Hepatocyte (in vitro differentiated cells): Measurements from ENCODE around the gene NAA11. TPM values are rescaled to one million over a fixed set of nuclear protein-coding genes. Genes with fewer than 3 reads are reported as not detected.

Experiments
- DNase-seq: peaks from one replicate; pipeline ENCODE4 v3.0.0-alpha.2; 2016; ENCODE audit warnings: low spot score
- H2AFZ ChIP-seq: fragments of 200-600 bp; sonication (generic); 2 replicates; pipeline ENCODE4 v1.6.0; 2016; ENCODE audit warnings: antibody characterized with exemption, mild to moderate bottlenecking
- H3K27ac ChIP-seq: fragments of 200-600 bp; sonication (generic); 2 replicates; pipeline ENCODE4 v1.5.1; 2016; ENCODE audit warnings: mild to moderate bottlenecking
- H3K27me3 ChIP-seq: fragments of 200-600 bp; sonication (generic); 2 replicates; pipeline ENCODE4 v1.6.1; 2016
- H3K36me3 ChIP-seq: fragments of 200-600 bp; sonication (generic); replicated peaks from 2 replicates; pipeline ENCODE4 v1.5.1; 2016; ENCODE audit warnings: low read depth; ENCODE audit not compliant: insufficient read depth
- H3K4me1 ChIP-seq: fragments of 200-600 bp; sonication (generic); 2 replicates; pipeline ENCODE4 v1.5.1; 2016; ENCODE audit warnings: mild to moderate bottlenecking, moderate library complexity; ENCODE audit not compliant: insufficient read depth
- H3K4me2 ChIP-seq: fragments of 200-600 bp; sonication (generic); 2 replicates; pipeline ENCODE4 v1.6.0; 2016
- H3K4me3 ChIP-seq: fragments of 200-600 bp; sonication (generic); 2 replicates; pipeline ENCODE4 v1.5.1; 2016; ENCODE audit warnings: mild to moderate bottlenecking
- H3K79me2 ChIP-seq: fragments of 200-600 bp; sonication (generic); 2 replicates; pipeline ENCODE4 v1.6.0; 2017; ENCODE audit warnings: mild to moderate bottlenecking
- H3K9me2 ChIP-seq: fragments of 200-600 bp; sonication (generic); replicated peaks from 2 replicates; pipeline ENCODE4 v1.6.0; 2017; ENCODE audit warnings: mild to moderate bottlenecking; ENCODE audit not compliant: insufficient read depth
- H3K9me3 ChIP-seq: fragments of 200-600 bp; sonication (generic); 2 replicates; pipeline ENCODE4 v1.5.1; 2016; ENCODE audit warnings: low read depth, mild to moderate bottlenecking
- H4K20me1 ChIP-seq: fragments of 200-600 bp; sonication (generic); 2 replicates; pipeline ENCODE4 v1.6.0; 2016; ENCODE audit warnings: mild to moderate bottlenecking; ENCODE audit not compliant: insufficient read depth, poor library complexity, severe bottlenecking
- CTCF ChIP-seq: fragments of 200-600 bp; sonication (generic); IDR thresholded peaks from 2 replicates; pipeline ENCODE4 v1.5.1; 2016; ENCODE audit warnings: antibody characterized with exemption, mild to moderate bottlenecking; ENCODE audit not compliant: poor library complexity
- EZH2 ChIP-seq: fragments of 200-600 bp; sonication (generic); IDR thresholded peaks from 2 replicates; pipeline ENCODE4 v1.6.1; 2016; ENCODE audit warnings: antibody characterized with exemption, mild to moderate bottlenecking, borderline replicate concordance
- EZH2phosphoT487 ChIP-seq: fragments of 200-600 bp; sonication (generic); IDR thresholded peaks from one replicate; pipeline ENCODE4 v1.6.1; 2018; ENCODE audit warnings: antibody characterized with exemption, mild to moderate bottlenecking, low read depth, moderate library complexity; ENCODE audit not compliant: unreplicated experiment, severe bottlenecking
- WGBS: methylation state at CpG from one replicate; pipeline ENCODE4 v1.1.6; 2016; ENCODE audit warnings: low lambda C conversion rate; ENCODE audit errors: missing lambda C conversion rate; 5-methylcytosine and 5-hydroxymethylcytosine counted together
- polyA plus RNA-seq: library from polyadenylated mRNA; unstranded; fragments of >200 nt; fragmentation: Nextera tagmentation; extraction: Ambion mirVana; gene quantifications from 2 replicates; pipeline ENCODE4 v1.2.1, GENCODE V29; 2016
- total RNA-seq: library from RNA; depleted of rRNA; stranded (reverse); fragments of >200 nt; gene quantifications from 2 replicates; pipeline ENCODE4 v1.2.3, GENCODE V29; 2014

Gene NAA11
- total and polyA plus RNA-seq, 2 experiments from 2014 or later, result not detected

DNA sequence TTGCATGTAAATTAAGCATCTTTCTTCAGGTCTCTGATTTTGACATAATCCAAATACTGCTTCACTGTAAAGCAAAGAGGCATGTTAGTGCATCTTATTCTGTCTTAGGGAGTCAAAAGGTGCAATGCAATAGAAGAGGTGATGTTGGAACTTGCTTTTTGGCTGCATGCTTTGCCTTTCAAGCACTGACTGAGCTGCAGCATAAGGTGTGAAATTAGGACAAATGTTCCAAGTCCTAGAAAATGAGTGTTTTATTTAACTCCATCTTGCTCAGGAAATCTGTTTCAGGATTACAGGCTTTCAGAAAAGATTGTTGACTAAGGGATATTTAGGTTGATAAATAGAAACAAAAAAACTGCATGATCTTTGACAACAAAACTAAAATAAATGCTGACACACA, 30.8 kb downstream of the NAA11 start:
- H3K27me3 ChIP-seq, result no peaks in the 10 kb centered on the region
- no peak overlapping the region for H3K4me3 ChIP-seq
- no peaks in the 10 kb centered on the region for H3K9me3 ChIP-seq
- no peak overlapping the region for H3K27ac ChIP-seq
- no peaks in the 10 kb centered on the region for H3K4me1 ChIP-seq
- no peak overlapping the region for H2AFZ ChIP-seq
- DNase-seq, result no peak
- TF ChIP-seq EZH2 (no peak), CTCF (no peak), EZH2phosphoT487 (no peak)
- H3K79me2 ChIP-seq, result no peaks in the 10 kb centered on the region
- H4K20me1 ChIP-seq, result no peaks in the 10 kb centered on the region
- H3K4me2 ChIP-seq, result no peak overlapping the region
- no peaks in the 10 kb centered on the region for H3K36me3 ChIP-seq
- no peaks in the 10 kb centered on the region for H3K9me2 ChIP-seq

- Histone ChIP-seq H2AFZ (no peak overlapping the region), H3K27me3 (no peaks in the 10 kb centered on the region), H3K9me3 (no peaks in the 10 kb centered on the region), H3K4me1 (no peaks in the 10 kb centered on the region), H3K4me2 (no peak overlapping the region), H3K9me2 (no peaks in the 10 kb centered on the region), H4K20me1 (no peaks in the 10 kb centered on the region), H3K4me3 (no peak overlapping the region), H3K79me2 (no peaks in the 10 kb centered on the region), H3K36me3 (no peaks in the 10 kb centered on the region), H3K27ac (no peak overlapping the region)
- no peak for DNase-seq
- no peak for TF ChIP-seq CTCF
- TF ChIP-seq EZH2, result no peak
- no peak for TF ChIP-seq EZH2phosphoT487
- WGBS, result 58% methylated on average over 2 of the region's 2 CpGs
These were observed 31.8 kb downstream of the NAA11 start for GRCh38 chr4:79294064-79294463.

DNA sequence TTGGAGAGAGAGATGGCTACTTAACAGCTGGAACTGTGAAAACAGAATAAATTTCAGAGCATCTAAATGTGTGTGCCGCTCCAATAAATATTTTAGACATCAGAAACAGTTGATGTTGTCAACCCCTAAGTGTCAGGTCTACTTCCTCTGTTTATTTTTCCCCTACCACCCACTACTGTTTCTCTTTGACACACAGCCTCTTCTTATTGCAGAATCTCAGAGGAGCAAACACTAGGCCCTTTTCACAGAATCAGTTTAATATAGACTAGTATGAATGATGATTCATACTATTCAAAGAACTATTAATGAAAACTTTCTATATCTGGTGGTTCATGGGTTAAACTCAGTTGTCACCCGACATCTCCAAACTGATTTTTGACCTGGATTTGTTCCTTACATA, 33.9 kb downstream of the NAA11 start:
- H3K27ac ChIP-seq, result no peak overlapping the region

More for the DNA sequence above, 33.9 kb downstream of the NAA11 start:
- Histone ChIP-seq H3K36me3 (no peaks in the 10 kb centered on the region), H3K79me2 (no peaks in the 10 kb centered on the region), H3K4me2 (no peak overlapping the region), H3K4me3 (no peak overlapping the region), H3K9me3 (no peaks in the 10 kb centered on the region), H4K20me1 (no peaks in the 10 kb centered on the region), H3K9me2 (no peaks in the 10 kb centered on the region), H3K4me1 (no peaks in the 10 kb centered on the region), H3K27me3 (no peaks in the 10 kb centered on the region), H2AFZ (no peak overlapping the region)
- 65% methylated on average over 2 of the region's 2 CpGs for WGBS
- DNase-seq, result no peak
- TF ChIP-seq CTCF (no peak), EZH2 (no peak), EZH2phosphoT487 (no peak)
